ENCODE data around the gene HEY2. TPM values are rescaled to one million over a fixed set of nuclear protein-coding genes. Genes with fewer than 3 reads are reported as not detected.
"Not testable (repeated sequence)": the region's sequence is repeated elsewhere in the genome, so short reads cannot be mapped to it uniquely, and the experiment has no call there.

The HEY2 gene
- 1 to 10 TPM; 7.0 to 8.8 (median 8.2) TPM for polyA plus RNA-seq (ENCODE audit: insufficient read length in 4 of 4)

- peak in 3 of 4 donors; percentile 75 to 82 (median 81) for DNase-seq (ENCODE audit: low read depth in 4 of 4, low spot score in 3 of 4)
Observed at GRCh38 chr6:125749173-125749864, at the start of gene HEY2. Gene HEY2 (plus strand): TSS chr6:125749632. CDS start chr6:125749777, 145 bp downstream.

DNA sequence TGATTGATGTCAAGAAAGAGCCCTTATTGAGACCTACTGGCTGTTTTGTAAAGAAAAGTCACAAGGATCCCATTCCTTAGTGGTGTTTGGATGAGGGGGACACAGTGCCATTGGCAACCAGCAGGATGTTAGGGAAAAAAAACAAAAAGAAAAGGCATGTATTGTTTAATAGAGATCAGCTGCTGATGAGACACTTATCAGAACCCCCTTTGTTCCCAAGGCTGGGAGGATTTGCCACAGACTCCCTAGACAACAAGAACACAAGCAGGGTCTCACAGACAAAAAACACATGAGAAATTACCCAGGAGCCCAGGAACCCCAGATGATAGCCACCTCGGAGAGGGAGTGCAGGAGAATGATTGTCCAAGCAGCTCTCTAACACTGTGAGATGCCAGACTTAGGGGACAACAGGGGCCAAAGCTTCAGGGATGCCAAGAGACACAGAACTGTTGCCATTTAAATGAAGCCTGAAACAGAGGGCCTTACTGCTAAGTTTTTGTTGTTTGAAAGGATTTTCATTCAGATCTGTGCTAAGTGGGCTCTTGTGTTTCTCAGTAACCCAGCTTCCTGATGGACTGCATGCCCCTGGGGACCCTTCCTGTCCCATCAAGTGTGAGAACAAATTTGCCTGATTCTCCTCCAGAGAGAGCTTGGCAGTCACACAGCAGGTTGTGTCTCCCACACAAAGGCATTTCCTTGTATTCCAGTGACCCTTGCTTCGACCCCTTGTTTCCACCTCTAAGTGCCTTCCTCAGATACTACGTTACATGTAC lies 48.7 kb upstream of the HEY2 start:
- DNase-seq (ENCODE audit: low read depth in 4 of 4, low spot score in 3 of 4), result no peak

DNA sequence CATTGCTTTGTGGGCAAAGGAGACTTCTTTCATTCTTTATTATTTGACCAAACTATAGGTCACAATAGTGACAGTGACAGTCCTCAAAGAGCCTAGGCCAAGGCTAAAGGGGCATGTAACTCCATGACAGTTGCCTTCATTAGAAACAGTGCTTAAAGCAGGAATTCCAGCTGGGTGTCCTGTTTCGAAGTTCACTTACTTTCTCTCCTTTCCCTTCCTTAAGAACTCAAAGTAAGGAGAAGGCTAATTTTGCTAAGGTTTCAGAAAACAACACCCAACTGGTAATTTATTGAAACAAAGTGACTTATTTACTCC lies 48.1 kb upstream of the HEY2 start:
- no peak for DNase-seq (ENCODE audit: low read depth in 4 of 4, low spot score in 3 of 4)

DNA sequence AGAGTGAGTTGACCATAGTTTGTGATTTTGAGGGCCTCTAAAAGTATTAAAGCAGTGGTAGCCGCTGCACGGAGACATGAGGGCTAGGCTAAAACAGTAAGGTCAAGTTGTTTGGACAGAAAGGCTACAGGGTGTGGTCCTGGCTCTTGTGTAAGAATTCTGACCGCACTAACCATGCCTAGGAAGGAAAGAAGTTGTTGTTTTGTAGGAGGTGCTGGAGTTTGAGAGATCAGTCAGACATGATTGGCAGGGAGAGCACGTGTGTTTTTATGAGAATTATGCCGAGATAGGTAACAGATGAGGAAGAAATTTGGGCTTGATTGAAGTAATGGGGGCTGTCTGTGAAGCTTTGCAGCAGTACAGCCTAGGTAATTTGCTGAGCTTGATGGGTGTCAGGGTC lies 45.5 kb upstream of the HEY2 start:
- DNase-seq (ENCODE audit: low read depth in 4 of 4, low spot score in 3 of 4), result not testable (repeated sequence)

GRCh38 chr6:125707615-125708243 lies 41.7 kb upstream of the HEY2 start:
- no peak for DNase-seq (ENCODE audit: low read depth in 4 of 4, low spot score in 3 of 4)

GRCh38 chr6:125711013-125711675 lies 38.3 kb upstream of the HEY2 start:
- no peak for DNase-seq (ENCODE audit: low read depth in 4 of 4, low spot score in 3 of 4)

- no peak for DNase-seq (ENCODE audit: low read depth in 4 of 4, low spot score in 3 of 4)
Observed at GRCh38 chr6:125714441-125715090, 34.9 kb upstream of the HEY2 start.

DNA sequence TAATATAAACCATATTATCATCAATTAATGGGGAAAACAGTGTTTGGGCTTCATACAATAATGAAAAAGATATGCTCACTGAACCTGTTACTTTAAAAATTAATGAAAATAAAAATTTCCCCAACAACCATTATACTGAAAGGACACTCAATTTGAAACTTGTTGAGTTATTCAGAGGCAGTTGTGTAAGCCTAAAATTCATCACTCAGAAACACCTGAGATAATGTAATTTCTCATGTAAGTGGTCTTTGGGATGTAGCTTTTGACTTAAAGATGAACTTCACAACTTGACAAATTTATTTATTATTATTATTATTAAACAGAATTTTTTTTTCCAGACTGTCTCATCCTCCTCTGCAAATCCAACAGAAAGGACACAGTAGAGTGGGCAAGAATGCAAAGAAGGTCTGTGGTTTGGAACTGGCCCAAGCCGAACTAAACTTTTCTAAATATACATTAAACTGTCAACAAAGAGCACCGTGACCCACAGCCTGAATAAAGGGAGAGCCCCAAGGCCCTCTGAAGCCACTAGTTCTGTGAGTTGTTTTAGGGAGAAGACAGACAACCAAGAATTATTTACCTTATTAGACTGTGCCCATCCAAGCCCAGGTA lies 32.2 kb upstream of the HEY2 start:
- peak in 1 of 4 donors; percentile 20 for DNase-seq (ENCODE audit: low read depth in 4 of 4, low spot score in 3 of 4)

DNA sequence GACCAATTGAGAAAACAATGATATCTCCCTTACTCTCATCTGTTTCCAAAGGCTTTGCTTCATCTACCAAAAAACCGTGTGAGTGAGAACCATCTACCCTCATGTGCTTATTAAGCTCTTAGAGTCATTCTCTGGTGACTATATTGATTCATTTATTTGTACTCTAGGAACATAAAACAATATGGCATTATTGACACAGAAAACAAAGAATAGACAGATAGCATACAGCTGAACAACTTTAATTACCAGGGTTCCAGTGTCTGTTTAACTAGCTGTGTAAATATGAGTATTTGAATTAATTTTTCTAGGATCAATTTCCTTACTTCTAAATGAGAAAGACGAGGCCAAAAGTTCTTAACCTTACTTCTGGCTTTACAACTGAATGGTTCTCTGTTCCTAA lies 31.3 kb upstream of the HEY2 start:
- DNase-seq (ENCODE audit: low read depth in 4 of 4, low spot score in 3 of 4), result no peak

GRCh38 chr6:125722886-125723285 lies 26.5 kb upstream of the HEY2 start:
- no peak for DNase-seq (ENCODE audit: low read depth in 4 of 4, low spot score in 3 of 4)

GRCh38 chr6:125727216-125727615 lies 22.2 kb upstream of the HEY2 start:
- no peak for DNase-seq (ENCODE audit: low read depth in 4 of 4, low spot score in 3 of 4)

- no peak for DNase-seq (ENCODE audit: low read depth in 4 of 4, low spot score in 3 of 4)
Observed at GRCh38 chr6:125728739-125729138, 20.7 kb upstream of the HEY2 start.

GRCh38 chr6:125729983-125730382 lies 19.4 kb upstream of the HEY2 start:
- no peak for DNase-seq (ENCODE audit: low read depth in 4 of 4, low spot score in 3 of 4)

- DNase-seq (ENCODE audit: low read depth in 4 of 4, low spot score in 3 of 4), result no peak
Observed at GRCh38 chr6:125732398-125732797, 17.0 kb upstream of the HEY2 start.

- DNase-seq (ENCODE audit: low read depth in 4 of 4, low spot score in 3 of 4), result no peak
Observed at GRCh38 chr6:125733516-125734300, 15.7 kb upstream of the HEY2 start.

DNA sequence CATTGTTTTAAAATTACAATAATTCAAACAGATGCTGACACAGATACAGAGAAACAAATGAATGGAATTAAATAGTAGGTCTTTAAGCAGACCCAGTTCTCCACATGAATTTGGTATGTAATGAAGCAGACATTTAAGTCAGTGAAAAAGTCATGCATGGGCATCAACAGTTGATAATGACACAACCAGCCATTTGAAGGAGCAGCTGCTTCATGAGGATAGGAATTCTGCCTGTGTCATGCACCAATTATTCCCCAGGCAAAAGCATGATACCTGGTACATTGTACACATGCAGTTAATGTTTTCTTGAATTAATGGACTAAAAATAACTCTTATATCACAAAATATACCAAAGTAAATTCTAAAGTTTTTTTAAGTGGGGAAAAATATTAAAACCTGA lies 11.2 kb upstream of the HEY2 start:
- no peak for DNase-seq (ENCODE audit: low read depth in 4 of 4, low spot score in 3 of 4)

DNA sequence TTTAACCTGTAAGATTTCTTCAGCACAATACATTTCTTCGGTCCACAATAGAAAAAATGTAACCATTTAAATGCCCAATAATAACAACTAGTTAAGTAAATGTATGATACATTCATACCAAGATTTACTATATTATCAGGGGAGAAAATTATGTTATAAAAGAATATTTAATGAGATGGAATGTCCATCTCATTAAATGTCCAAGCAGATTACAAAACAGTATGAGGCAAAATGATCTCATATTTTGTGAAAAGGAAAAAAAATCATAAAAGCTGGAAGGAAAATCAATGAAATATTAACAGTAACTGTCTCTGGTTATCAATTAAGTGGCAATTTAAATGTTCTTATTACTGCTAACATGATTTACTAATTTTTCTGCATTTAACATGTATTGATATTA lies 10.1 kb upstream of the HEY2 start:
- DNase-seq (ENCODE audit: low read depth in 4 of 4, low spot score in 3 of 4), result no peak

GRCh38 chr6:125741336-125741735 lies 8.1 kb upstream of the HEY2 start:
- no peak for DNase-seq (ENCODE audit: low read depth in 4 of 4, low spot score in 3 of 4)

DNA sequence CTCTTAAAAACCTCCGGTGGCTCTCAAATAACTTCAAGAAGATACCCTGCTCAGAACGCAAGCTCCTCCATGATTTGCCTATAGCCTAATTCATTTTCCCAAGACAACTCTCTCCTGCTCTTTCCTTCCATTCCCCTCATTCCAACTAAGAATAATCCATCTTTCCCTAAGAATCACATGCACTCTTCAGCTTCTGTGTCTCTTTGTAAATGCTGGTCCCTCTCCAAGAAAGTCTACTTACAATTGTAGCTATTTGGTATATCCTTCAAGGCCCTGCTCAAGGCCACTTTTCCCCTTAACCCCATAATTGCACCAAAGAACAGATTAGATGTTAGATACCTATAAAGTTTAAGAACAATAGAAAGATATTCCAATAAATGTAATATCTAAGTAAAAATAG lies 7.4 kb upstream of the HEY2 start:
- no peak for DNase-seq (ENCODE audit: low read depth in 4 of 4, low spot score in 3 of 4)

All from right renal pelvis (tissue), 4 donors.